ENCODE results near the gene NEFH. TPM values are rescaled to one million over a fixed set of nuclear protein-coding genes. Genes with fewer than 3 reads are reported as not detected.

NEFH gene
- total RNA-seq, 1 experiment from 2014 or later: not detected

DNA sequence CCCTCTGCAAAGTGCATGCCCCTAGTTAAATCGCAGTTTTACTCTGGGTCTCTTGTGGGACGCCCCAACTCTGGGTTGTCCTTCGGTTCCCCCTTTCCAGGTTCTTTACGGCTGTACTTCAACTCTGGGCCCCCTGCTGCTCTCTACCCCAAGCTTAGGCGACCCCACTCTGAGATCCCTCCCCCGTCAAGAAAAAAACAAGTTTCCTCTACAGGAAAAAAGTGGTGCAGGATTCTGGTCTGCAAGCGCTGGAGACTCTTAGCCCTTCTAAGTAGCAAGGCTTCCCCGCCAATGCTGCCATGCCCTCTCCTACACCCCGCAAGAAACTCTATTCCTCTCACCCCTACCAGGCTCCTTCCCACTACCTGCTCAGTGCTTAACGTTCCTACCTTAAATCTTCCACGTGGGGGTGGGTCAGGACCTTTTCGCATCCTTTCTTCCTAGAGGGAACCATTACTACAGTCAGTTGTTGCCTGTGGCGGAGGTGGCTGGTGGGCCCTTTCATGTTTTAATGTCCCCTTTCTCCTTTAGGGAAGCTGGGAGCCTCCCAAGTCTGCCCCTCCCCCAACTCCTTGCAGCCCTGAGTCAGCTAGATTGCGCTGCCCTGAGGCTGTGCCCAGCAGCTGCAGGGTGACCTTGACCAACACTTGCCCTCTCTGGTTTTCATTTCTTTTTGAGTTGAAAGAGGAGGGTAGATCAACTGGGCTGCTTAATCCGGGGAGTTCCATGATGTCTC, 1.4 kb downstream of the NEFH start:
- no peak overlapping the region for H3K4me3 ChIP-seq (replicated peaks in 1 of 2; ENCODE audit: low read depth in 1 of 2, low read length in 2 of 2)

GRCh38 chr22:29482253-29482652, 2.2 kb downstream of the NEFH start:
- Histone ChIP-seq H3K79me2 (ENCODE audit: insufficient read depth, low read length) (no peaks in the 10 kb centered on the region), H3K9me3 (ENCODE audit: control insufficient read depth in 1 of 2, insufficient read depth in 1 of 2, low read depth in 1 of 2, low read length in 2 of 2) (no peaks in the 10 kb centered on the region), H3K36me3 (ENCODE audit: control insufficient read depth in 1 of 2, insufficient read depth in 2 of 2, low read length in 2 of 2) (no peaks in the 10 kb centered on the region), H3K4me2 (ENCODE audit: low read length) (no peak overlapping the region), H2AFZ (ENCODE audit: low read depth, low read length, poor library complexity, severe bottlenecking) (no peak overlapping the region), H3K9me2 (ENCODE audit: insufficient read depth) (no peaks in the 10 kb centered on the region), H3K4me3 (replicated peaks in 1 of 2; ENCODE audit: low read depth in 1 of 2, low read length in 2 of 2) (no peak overlapping the region), H4K20me1 (ENCODE audit: insufficient read depth) (no peaks in the 10 kb centered on the region), H3K27ac (ENCODE audit: low read depth, low read length) (no peak overlapping the region), H3K9ac (ENCODE audit: low read length) (no peak overlapping the region), H3K4me1 (ENCODE audit: control insufficient read depth in 1 of 2, insufficient read depth in 2 of 2, low read length in 2 of 2) (peaks cover 0 to 13% of the 10 kb centered on the region in 2 experiments; a peak in 2 of 4 replicates), H3K27me3 (ENCODE audit: insufficient read depth, low read length) (no peaks in the 10 kb centered on the region; the same call in 1 of the 2 replicates)
- ChIA-PET CTCF (interaction anchor here (1.4 to 1.8 kb wide), 2 partner anchors 10 to 12 kb away, joined by 3 to 7 read pairs; no protein-coding TSS in a partner anchor), RAD21 (ENCODE audit: low non-redundant PET in 1 of 2, low total read pairs in 2 of 2, uncharacterized antibody in 2 of 2, unreplicated experiment in 2 of 2) (no interaction called here), POLR2A (no interaction called here)
- BruUV-seq (replicated peaks): no TSS peak
- DNase-seq (ENCODE audit: low read depth, low spot score) (no peak), ATAC-seq (no peak)
- intact Hi-C loops (cut with micrococcal nuclease): no loop called here
- no peak for TF ChIP-seq ELF1 (IDR thresholded peaks at IDR 0.05; ENCODE audit: borderline replicate concordance, low read depth)
- no peak for TF ChIP-seq JUND (IDR thresholded peaks at IDR 0.05)
- no peak for TF ChIP-seq TCF7L2 (IDR thresholded peaks at IDR 0.05; ENCODE audit: borderline replicate concordance, extremely low read depth, insufficient read depth, insufficient read length)
- no peak for TF ChIP-seq YY1 (IDR thresholded peaks at IDR 0.05; ENCODE audit: extremely low read depth, insufficient replicate concordance, low read depth, low read length)
- TF ChIP-seq CTCF (IDR thresholded peaks at IDR 0.05 in 2 of 3, conservative IDR thresholded peaks at IDR 0.05 in 1 of 3; ENCODE audit: borderline replicate concordance in 1 of 3, insufficient read depth in 1 of 3, low read depth in 2 of 3, low read length in 2 of 3): no peak
- no peak for TF ChIP-seq SIN3A (IDR thresholded peaks at IDR 0.05; ENCODE audit: low read depth)
- no peak for TF ChIP-seq ZBTB33 (IDR thresholded peaks at IDR 0.05; ENCODE audit: extremely low read depth, insufficient replicate concordance, low read length)
- TF ChIP-seq SP1 (IDR thresholded peaks at IDR 0.05; ENCODE audit: low read depth): no peak
- TF ChIP-seq, protein P1, sequence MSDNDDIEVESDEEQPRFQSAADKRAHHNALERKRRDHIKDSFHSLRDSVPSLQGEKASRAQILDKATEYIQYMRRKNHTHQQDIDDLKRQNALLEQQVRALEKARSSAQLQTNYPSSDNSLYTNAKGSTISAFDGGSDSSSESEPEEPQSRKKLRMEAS (IDR thresholded peaks at IDR 0.05): no peak
- TF ChIP-seq, protein P2, sequence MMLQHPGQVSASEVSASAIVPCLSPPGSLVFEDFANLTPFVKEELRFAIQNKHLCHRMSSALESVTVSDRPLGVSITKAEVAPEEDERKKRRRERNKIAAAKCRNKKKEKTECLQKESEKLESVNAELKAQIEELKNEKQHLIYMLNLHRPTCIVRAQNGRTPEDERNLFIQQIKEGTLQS (IDR thresholded peaks at IDR 0.05): no peak
- TF ChIP-seq EGR1 (IDR thresholded peaks at IDR 0.05; ENCODE audit: low read depth): no peak
- no peak for TF ChIP-seq SRF (IDR thresholded peaks at IDR 0.05; ENCODE audit: low read depth)
- TF ChIP-seq RAD21 (IDR thresholded peaks at IDR 0.05; ENCODE audit: low read depth): no peak
- TF ChIP-seq ZFX (IDR thresholded peaks at IDR 0.05): no peak
- TF ChIP-seq POLR2AphosphoS5 (IDR thresholded peaks at IDR 0.05; ENCODE audit: low read depth, low read length): no peak

More for the DNA sequence above, 1.4 kb downstream of the NEFH start:
- Histone ChIP-seq H4K20me1 (ENCODE audit: insufficient read depth) (no peaks in the 10 kb centered on the region), H3K27ac (ENCODE audit: low read depth, low read length) (no peak overlapping the region), H3K9ac (ENCODE audit: low read length) (no peak overlapping the region), H3K4me2 (ENCODE audit: low read length) (no peak overlapping the region), H3K9me3 (ENCODE audit: control insufficient read depth in 1 of 2, insufficient read depth in 1 of 2, low read depth in 1 of 2, low read length in 2 of 2) (no peaks in the 10 kb centered on the region), H3K27me3 (ENCODE audit: insufficient read depth, low read length) (no peaks in the 10 kb centered on the region; the same call in 1 of the 2 replicates), H3K9me2 (ENCODE audit: insufficient read depth) (no peaks in the 10 kb centered on the region), H3K4me1 (ENCODE audit: control insufficient read depth in 1 of 2, insufficient read depth in 2 of 2, low read length in 2 of 2) (peaks cover 0 to 13% of the 10 kb centered on the region in 2 experiments; a peak in 2 of 4 replicates), H3K36me3 (ENCODE audit: control insufficient read depth in 1 of 2, insufficient read depth in 2 of 2, low read length in 2 of 2) (no peaks in the 10 kb centered on the region), H2AFZ (ENCODE audit: low read depth, low read length, poor library complexity, severe bottlenecking) (no peak overlapping the region), H3K79me2 (ENCODE audit: insufficient read depth, low read length) (no peaks in the 10 kb centered on the region)
- intact Hi-C loops (cut with micrococcal nuclease): no loop called here
- POLR2A ChIA-PET: no interaction called here
- CTCF ChIA-PET: interaction anchor here (1.4 to 1.8 kb wide), 2 partner anchors 9 to 11 kb away, joined by 3 to 7 read pairs; no protein-coding TSS in a partner anchor
- DNase-seq (ENCODE audit: low read depth, low spot score) (no peak), ATAC-seq (no peak)
- BruUV-seq (replicated peaks): no TSS peak
- no peak for TF ChIP-seq POLR2AphosphoS5 (IDR thresholded peaks at IDR 0.05; ENCODE audit: low read depth, low read length)
- peak; percentile 62 for TF ChIP-seq TCF7L2 (IDR thresholded peaks at IDR 0.05; ENCODE audit: borderline replicate concordance, extremely low read depth, insufficient read depth, insufficient read length)
- RAD21 ChIA-PET (ENCODE audit: low non-redundant PET in 1 of 2, low total read pairs in 2 of 2, uncharacterized antibody in 2 of 2, unreplicated experiment in 2 of 2): no interaction called here
